HG03135 (cell line): ENCODE measurements around the gene ZMYM4.
"Not testable (repeated sequence)": the region's sequence is repeated elsewhere in the genome, so short reads cannot be mapped to it uniquely, and the experiment has no call there.

Experiments used
- ATAC-seq: cut with Tn5 transposase; IDR thresholded peaks from one replicate; pipeline ENCODE4 v1.9.1; 2021; ENCODE audit warnings: mild to moderate bottlenecking, moderate library complexity; ENCODE audit not compliant: unreplicated experiment

The ZMYM4 gene

DNA sequence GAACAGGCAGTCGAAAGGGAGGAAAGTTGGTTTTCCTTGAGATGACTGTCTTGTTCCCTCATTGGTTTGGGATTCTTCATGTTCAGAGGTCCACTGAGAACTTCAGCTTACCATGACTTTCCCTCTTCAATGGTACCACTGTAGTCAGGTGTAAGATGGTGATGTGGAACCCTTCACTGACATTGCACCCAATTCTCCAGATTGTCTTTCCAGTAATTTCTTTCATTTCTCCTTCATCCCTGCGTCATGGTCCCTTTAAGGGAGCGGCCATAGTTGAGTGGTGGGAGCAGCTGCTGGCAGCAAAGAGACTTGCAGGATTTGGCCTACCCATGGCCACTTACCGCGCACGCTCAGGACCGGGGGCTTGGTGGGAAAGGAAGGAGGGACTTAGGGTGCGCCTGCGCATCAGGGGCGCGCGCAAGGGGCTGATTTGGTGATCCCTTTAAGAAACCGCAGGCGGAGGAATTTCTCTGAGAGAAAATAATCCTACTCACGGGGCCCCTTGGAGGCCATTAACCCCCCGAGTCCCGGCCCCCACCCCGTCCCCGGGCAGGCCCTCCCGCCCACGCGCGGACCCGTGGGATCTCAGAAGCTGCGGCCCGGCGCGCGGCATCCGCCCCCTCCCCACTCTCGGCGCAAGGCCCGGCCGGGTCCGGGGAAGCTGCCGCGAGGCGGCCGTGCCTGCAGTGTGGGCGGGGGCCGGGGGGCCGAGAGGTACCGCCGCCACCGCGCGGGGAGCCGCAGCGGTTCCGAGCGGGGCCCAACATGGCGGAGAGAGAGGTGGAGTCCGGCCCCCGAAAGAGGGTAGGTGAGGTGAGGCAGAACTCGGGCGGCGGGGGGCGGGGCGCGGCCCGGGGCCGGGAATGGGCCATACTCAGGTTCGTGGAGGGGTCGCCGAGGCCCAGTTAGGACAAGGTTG is at the start of gene ZMYM4:
TSS of gene ZMYM4 (plus strand) at position 428 of the 919 bp plus-strand sequence. CDS start at position 766, 338 bp downstream.
- peak; percentile 86 for ATAC-seq

DNA sequence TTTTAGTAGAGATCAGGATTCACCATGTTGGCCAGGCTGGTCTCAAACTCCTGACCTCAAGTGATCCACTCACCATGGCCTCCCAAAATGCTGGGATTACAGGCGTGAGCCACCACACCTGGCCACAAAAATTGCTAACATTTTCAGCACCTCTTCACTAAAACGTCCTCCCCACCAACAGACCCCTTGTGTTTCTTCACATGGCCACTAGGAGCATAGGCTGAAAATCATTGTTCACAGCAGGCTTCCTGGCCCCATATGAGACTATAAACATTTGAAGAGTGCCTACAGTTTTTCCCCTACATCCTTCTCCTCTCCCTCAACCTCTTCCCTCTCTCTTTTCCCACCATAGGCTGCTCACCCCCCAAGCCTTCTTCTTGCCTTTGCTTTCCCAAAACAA is 47.5 kb upstream of the ZMYM4 start:
- no peak for ATAC-seq

DNA sequence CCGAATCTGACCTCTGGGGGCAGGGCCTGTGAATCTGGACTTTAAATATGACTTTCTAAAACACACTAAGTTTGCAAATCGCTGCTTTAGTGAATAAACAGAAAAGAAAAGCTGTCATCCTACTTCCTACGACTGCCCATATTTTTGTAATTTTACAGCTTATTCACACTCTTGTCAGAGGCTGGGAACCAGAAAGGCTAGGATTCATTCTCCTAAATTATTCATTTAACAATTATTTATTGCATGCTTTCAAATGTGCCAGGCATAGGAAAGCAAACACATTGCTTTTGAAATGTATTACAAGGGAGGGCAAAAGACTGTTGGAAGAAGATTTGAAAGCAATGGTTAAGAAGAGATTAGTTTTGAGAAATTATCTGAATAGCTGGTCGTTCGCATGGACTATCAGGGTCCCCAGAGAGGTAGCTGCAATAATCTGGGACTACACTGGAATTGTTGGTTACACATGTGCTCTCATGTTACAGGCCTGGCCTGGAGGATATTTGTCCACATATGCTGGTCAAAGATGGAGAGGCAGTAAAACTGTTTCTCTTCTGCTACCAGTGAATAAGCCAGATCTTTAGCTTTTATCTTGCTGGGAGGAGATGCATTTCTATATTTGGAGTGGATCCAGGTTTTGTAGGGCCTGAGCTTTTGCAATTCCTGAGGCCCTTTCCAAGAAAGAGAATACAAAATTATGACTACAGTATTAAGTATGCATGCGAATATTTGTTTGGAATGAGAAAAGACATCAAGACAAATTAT is 46.0 kb upstream of the ZMYM4 start:
- ATAC-seq: no peak

DNA sequence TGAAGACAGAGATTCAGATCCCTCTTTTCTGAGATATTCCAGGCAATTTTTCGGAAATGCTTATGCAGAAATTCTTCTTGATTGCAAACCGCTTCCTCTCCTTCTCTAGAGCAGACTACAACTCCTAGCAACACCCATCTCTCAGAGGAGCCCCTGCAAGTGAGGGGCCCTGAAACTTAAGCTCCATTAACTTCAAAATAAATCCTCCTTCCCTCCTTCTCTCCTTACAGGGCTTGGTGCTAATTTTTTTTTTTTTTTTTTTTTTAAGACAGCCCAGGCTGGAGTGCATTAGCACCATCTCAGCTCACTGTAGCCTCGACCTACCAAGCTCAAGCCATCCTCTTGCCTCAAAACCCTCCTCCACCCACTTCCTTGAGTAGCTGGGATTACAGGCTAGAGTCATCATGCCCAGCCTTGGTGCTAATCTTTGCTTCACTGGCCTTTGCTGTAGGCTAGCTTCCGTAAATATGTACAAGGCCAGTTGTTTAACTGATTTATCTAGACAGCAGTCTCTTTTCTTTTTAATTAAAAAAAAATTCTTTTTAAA is 45.4 kb upstream of the ZMYM4 start:
- no peak for ATAC-seq

DNA sequence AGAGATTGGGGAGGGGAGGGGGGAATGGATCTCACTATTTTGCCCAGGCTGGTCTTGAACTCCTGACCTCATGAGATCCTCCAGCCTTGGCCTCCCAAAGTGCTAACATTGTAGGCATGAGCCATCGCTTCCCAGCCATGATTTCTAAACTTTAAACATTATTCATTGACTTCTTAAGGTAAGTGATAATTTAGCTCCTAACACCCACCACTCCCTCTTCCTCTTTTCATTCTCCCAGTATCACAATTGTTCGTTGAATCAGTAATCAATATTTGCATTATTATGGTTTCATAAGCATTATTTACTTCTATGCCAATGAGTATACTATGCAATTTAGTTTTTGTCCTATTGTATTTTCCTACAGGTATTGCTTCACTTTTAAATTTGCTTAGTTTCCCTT is 42.0 kb upstream of the ZMYM4 start:
- ATAC-seq: no peak

DNA sequence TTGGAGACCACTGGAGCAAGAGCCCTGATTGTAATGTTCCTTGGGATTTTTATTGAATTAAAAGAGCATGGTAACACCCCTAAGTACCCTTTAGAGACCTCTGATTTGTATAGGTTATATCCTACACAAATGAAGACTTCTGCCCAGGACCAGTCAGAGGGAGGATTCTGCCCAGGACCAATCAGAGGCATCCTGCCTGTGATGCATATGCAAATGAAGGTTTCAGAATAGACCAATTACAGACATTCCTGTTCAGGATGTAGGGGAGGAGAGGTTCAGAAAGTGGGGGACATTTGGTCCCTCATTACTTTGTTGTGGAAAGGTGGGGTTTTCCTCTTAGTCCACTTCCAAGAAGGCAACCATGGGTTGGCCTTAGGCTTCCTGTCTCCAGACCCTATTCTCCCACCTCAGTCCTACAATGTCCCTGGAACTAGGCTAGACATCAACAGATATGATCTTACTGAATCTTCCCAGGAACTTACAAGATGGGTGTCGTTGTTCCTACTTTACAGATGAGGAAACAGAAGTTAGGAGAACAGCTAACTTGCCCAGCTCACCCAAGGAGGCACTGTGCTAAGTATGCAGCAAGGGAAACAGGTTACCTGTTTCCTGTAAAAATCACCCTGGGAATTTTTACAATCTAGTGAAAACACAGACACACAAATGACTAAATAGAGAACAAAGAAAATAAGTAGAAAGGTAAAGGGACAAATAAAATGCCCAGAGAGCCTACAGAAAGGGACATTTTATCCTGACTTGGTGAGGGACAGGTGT is 38.7 kb upstream of the ZMYM4 start:
- ATAC-seq: no peak

DNA sequence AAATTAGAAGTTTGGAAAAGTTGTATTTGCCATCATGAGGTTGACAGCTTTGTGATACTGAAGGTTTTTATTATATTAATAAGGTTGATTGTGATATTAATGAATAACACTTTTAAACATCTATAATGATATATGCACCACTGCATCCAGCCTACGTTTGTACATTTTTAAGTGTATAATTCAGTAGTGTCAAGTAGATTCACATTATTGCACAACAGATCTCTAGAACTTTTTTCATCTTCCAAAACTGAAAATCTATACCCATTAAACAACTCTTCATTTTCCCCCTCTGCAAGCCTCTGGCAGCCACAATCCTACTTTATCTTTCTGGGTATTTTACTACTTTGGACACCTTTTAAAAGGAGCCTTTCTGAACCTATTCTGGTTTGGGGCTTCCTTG is 37.2 kb upstream of the ZMYM4 start:
- ATAC-seq: no peak

DNA sequence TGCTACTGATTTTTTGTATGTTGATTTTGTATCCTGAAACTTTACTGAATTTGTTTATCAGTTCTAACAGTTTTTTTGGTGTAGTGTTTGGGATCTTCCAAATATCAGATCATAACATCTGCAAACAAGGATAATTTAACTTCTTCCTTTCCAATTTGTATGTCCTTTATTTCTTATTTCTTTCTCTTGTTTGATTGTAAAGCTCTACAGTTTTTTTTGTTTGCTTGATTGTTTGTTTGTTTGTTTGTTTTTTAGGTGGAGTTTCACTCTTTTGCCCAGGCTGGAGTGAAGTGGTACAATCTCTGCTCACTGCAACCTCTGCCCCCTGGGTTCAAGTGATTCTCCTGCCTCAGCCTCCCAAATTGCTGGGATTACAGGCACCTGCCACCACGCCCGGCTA is 31.7 kb upstream of the ZMYM4 start:
- not testable (repeated sequence) for ATAC-seq

DNA sequence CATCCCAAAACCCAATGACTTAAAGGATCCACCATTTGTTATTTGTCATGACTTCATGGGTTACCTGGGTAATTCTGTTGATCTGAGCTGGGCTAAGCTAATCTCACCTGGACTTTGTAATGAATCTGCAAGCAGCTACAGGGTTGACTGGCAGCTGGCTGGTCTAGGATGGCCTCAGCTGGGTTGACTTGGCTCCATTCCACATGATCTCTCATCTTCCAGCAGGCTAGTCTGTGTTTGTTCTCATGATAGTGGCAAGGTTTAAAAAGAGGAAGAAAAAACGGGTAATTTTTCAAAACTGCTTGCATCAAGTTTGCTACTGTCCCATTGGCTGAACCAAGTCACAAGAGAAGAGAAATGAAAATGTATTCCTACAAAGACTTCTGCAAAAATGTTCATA is 24.8 kb upstream of the ZMYM4 start:
- no peak for ATAC-seq

DNA sequence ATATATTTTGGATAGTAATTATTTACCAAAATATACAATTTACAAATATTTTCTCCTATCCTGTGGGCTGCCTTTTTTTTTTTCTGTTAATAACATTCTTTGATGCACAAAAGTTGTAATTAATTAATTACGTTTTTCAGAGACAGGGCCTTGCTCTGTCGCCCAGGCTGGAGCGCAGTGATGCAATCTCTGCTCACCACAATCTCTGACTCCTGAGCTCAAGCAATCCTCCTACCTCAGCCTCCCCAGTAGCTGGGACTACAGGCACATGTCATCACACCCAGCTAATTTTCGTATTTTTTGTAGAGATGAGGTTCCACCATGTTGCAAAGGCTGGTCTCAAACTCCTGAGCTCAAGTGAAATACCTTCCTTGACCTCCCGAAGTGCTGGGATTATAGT is 21.3 kb upstream of the ZMYM4 start:
- ATAC-seq: no peak

DNA sequence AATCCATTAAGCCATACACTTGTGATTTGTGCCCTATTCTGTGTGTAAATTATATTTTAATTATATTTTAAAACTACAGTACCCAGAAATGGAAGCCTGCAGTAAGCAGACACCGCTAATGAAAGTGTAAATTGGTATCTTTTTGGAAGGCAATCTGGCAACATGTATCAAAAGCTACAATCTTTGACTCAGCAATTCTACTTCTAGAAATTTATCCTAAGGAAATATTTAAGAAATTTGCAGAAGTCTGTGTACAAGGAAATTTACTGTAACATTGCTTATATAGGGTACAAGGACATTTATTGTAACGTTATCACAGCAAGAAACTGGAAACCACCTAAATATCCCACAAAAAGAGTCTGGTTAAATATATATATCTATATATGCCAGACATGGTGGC is 14.6 kb upstream of the ZMYM4 start:
- ATAC-seq: no peak

DNA sequence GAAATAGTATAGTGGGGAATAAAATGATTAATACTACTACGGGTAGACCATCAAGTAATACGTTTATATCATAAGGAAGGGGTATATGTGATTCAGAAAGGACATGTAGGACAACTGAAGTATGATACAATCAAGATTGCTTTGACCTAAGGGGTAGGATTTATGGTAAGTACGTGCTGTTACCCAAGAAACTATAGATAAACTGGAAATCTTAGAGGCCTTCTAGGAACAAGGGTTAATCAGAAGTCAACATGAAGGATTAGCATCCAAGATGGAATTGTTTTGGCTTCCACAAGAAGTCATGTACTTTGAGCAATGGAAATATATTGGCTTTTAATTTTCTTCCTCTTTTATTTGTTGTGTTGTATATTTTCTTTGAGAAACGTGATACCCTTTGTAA is 13.2 kb upstream of the ZMYM4 start:
- ATAC-seq: no peak

DNA sequence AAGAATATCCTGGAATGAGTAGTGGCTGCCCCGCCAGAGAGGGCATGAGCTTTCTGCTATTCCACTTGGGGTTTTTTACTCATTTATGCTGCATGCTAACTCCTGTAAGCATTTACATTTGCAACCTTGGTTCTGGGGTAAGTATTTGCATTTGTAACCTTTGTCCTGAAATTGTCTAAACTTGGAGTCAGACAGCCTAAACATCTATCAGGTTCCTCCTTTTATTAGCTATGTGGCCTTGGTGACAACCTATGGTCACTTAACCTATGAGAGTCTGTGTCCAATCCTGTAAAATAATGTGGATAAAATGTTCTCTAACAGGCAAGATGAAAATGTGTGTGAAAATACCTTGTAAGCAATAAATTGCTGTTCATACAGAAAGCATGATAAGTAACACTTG is 8.9 kb upstream of the ZMYM4 start:
- no peak for ATAC-seq

DNA sequence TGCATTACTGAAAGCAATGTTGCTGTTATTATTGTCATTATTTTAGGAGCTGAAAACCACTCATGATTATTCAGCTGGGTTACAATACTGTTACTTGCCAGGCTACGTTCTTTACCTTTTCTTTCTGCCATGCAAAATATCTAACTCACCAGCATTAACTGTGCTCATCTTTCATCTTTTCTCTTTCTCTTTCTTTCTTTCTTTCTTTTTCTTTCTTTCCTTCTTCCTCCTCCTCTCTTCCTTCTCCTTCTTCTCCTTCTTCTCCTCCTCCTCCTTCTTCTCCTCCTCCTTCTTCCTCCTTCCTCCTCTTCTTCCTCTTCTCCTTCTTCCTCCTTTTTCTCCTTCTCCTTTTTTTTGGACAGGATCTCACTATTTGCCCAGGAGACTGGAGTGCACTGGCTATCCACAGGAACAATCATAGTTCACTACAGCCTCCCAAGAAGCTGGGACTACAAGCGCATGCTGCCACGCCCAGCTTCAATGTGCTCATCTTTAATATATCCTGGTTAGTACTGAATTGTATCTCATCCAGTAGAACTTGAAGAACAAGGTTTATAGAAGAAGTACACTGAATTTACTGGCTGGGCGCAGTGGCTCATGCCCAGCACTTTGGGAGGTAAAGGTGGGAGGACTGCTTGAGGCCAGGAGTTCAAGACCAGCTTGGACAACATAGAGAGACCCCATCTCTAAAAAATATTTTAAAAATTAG is 6.9 kb upstream of the ZMYM4 start:
- no peak for ATAC-seq

DNA sequence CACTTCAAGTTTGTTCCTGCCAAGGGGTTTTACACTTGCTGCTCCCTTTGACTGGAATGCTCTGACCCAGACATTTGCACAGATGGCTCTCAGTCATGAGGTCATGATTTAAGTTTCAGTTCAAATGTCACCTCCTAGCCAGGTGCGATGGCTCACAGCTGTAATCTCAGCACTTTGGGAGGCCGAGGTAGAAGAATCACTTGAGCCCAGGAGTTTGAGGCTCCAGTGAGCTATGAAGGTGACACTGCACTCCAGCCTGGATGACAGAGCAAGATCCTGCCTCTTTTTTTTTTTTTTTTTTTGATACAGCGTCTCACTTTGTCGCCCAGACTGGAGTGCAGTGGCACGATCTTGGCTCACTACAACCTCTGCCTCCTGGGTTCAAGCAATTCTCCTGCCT is 4.5 kb upstream of the ZMYM4 start:
- ATAC-seq: no peak

DNA sequence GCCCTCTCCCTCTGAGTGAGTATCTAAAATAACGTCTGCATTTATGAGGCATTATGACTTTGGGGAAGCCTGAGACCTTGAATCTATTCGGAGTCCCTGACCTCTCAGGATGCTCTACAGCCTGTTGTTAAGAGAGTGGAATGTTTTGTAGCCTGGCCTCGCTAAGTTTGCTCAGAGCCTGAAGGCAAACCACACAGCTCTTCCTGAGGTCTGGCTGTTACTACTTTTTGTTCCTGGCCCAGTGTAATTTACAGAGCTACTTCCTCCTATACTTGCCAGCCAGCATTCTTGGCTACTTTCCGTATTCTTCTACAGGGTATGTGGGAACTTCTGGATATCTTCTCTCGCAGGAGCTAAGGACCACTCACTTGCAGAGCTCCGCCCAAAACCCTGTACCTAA is 3.6 kb upstream of the ZMYM4 start:
- ATAC-seq: no peak

DNA sequence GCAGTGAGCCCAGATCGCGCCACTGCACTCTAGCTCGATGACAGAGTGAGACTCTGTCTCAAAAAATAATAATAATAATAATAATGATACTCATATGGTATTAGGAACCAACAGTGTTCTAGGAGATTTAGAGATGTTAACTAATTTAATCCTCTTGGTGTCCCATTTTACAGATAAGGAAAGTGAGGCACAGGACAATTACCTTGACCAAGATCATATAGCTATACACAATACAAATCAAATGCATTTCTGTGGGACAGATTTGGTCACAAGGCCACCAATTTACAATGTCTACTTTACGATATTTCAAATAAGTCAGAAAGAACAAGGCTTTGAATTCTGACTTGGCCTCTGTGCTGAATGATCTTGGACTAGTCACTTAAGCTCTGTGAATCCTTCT is 2.2 kb upstream of the ZMYM4 start:
- ATAC-seq: no peak

DNA sequence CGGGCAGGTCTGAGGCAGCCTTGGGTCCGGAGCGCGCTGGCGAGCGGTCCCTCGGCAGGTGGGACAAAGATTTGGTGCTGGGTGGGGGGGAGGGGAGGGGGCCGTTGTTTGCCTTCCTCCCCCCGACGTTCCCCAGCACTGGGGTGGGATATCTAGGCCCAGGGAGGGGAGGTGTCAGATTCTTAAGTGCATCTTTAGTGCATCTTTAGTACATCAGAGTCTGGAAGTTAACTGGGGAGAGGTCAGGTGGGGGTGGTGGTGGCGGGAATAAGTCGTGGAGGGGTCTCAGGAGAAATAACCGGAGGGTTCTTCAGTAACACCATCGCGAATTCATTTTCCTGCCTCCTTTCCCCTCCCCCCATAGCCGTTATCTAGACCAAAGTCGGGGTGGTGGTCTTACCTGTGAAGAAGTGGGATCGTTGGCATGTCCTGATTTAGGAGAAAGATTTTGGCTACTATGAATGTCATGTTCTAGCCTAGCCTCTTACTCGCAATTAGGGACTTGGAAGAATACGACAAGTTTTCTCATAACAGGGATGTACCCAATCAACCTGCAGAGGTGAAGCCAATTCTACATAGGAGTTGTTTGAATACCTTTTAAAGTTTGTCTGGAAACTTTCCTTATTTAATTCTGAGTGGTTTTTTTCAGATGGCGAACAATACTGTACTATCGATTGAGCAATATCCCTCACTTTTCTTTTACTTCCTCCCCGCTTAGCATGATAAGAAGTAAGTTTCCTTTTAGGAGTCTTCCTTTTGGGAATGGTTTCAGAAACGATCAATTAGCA is 886 bp downstream of the ZMYM4 start:
- ATAC-seq: no peak

DNA sequence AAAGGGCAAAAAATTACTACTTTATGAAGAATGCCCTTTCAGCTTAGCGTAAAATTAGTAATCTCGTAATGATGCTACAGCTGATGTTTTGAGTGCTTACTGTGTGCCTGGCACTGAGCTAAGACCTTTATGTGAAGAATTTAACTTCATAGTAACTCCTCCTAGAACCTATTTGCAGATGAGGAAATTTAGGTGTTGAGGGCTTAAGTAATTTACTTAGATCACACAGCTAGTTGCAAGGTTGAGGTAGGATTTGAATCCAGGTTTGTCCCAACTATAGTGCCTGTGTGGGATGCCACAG is 1.4 kb downstream of the ZMYM4 start:
- no peak for ATAC-seq

DNA sequence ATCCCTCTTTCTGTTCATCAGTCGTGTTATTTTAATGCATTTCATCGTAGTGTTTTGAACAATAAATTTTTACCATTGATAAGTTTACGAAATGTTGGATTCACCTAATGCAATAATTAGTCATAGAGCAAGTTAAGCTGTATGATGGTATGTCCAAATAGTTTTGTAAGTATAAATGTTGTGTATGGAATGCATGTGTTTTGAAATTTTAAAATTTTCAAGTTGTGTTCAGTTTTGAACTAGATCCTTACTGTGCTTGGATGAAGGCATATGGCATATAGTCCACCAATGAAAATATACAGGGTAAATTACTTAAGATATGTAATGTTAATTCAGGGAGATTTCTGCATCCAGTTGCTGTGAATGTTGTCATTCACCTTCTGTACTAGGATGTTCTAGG is 2.3 kb downstream of the ZMYM4 start:
- ATAC-seq: no peak
